HepG2 (cell line): ENCODE measurements around the gene PMPCB. TPM values are rescaled to one million over a fixed set of nuclear protein-coding genes. Genes with fewer than 3 reads are reported as not detected.

Experiments
- ARHGAP35 ChIP-seq: sonication (generic); formaldehyde crosslinking; IDR thresholded peaks from 2 replicates; pipeline ENCODE4 v1.9.0; 2022; ENCODE audit warnings: mild to moderate bottlenecking, inconsistent platforms, moderate library complexity, missing genetic modification reagents, borderline replicate concordance
- ARID5B ChIP-seq: IDR thresholded peaks from 2 replicates; pipeline ENCODE4 v1.4.0; 2020; ENCODE audit warnings: mild to moderate bottlenecking, missing genetic modification reagents
- ARNTL ChIP-seq: sonication (generic); formaldehyde crosslinking; IDR thresholded peaks from 2 replicates; pipeline ENCODE4 v1.4.0; 2020; ENCODE audit warnings: mild to moderate bottlenecking, missing genetic modification reagents
- CEBPB ChIP-seq: IDR thresholded peaks from 2 replicates; pipeline ENCODE4 v1.6.1; 2011; ENCODE audit warnings: low read depth, low read length, improper control_type of control experiment, borderline replicate concordance
- CENPT ChIP-seq: sonication (generic); formaldehyde crosslinking; IDR thresholded peaks from 2 replicates; pipeline ENCODE4 v1.8.0; 2022; ENCODE audit warnings: low read depth, mild to moderate bottlenecking, moderate library complexity, missing genetic modification reagents
- CREM ChIP-seq, 2 experiments: sonication (generic) in 1 of 2; formaldehyde crosslinking in 1 of 2; IDR thresholded peaks; 2 replicates each; pipeline versions ENCODE4 v1.4.0 to v1.6.1; 2016 to 2020; ENCODE audit warnings: antibody characterized with exemption in 1 of 2, mild to moderate bottlenecking in 1 of 2, missing genetic modification reagents in 1 of 2
- ETV6 ChIP-seq: sonication (generic); formaldehyde crosslinking; conservative IDR thresholded peaks from 2 replicates; pipeline ENCODE4 v1.4.0; 2020; ENCODE audit warnings: missing genetic modification reagents
- FLYWCH1 ChIP-seq: sonication (generic); formaldehyde crosslinking; IDR thresholded peaks from 2 replicates; pipeline ENCODE4 v1.8.1; 2023; ENCODE audit warnings: mild to moderate bottlenecking, missing genetic modification reagents
- PBX2 ChIP-seq: IDR thresholded peaks from 2 replicates; pipeline ENCODE4 v1.6.1; 2016; ENCODE audit warnings: control low read depth
- POLR2G ChIP-seq: fragments of 200-400 bp; formaldehyde crosslinking; IDR thresholded peaks from 2 replicates; pipeline ENCODE4 v1.6.1; 2018; ENCODE audit warnings: mild to moderate bottlenecking, low read depth, low read length, moderate library complexity
- RELA ChIP-seq: sonication (generic); formaldehyde crosslinking; IDR thresholded peaks from 2 replicates; pipeline ENCODE4 v1.4.0; 2020; ENCODE audit warnings: missing genetic modification reagents
- SMARCE1 ChIP-seq: fragments of 450-650 bp; IDR thresholded peaks from 2 replicates; pipeline ENCODE4 v1.6.1; 2017; ENCODE audit warnings: borderline replicate concordance
- SRSF9 ChIP-seq: fragments of 200-400 bp; formaldehyde crosslinking; IDR thresholded peaks from 2 replicates; pipeline ENCODE4 v1.6.1; 2018; ENCODE audit warnings: borderline replicate concordance, mild to moderate bottlenecking, low read depth, low read length; ENCODE audit not compliant: insufficient read depth, poor library complexity, severe bottlenecking
- TFDP2 ChIP-seq: sonication (generic); formaldehyde crosslinking; IDR thresholded peaks from 2 replicates; pipeline ENCODE4 v1.4.0; 2020; ENCODE audit warnings: missing genetic modification reagents
- TOE1 ChIP-seq: sonication (generic); formaldehyde crosslinking; IDR thresholded peaks from 2 replicates; pipeline ENCODE4 v1.4.0; 2020; ENCODE audit warnings: mild to moderate bottlenecking, missing genetic modification reagents
- ZBTB7B ChIP-seq: sonication (generic); formaldehyde crosslinking; IDR thresholded peaks from 2 replicates; pipeline ENCODE4 v1.4.0; 2020; ENCODE audit warnings: missing genetic modification reagents
- ZMAT5 ChIP-seq: sonication (generic); formaldehyde crosslinking; IDR thresholded peaks from 2 replicates; pipeline ENCODE4 v1.5.0; 2020; ENCODE audit warnings: mild to moderate bottlenecking, low read depth, missing genetic modification reagents, borderline replicate concordance
- ZNF256 ChIP-seq: sonication (generic); formaldehyde crosslinking; conservative IDR thresholded peaks from 2 replicates; pipeline ENCODE4 v1.4.0; 2020; ENCODE audit warnings: missing genetic modification reagents
- ZNF670 ChIP-seq: sonication (generic); formaldehyde crosslinking; IDR thresholded peaks from 2 replicates; pipeline ENCODE4 v1.8.0; 2022; ENCODE audit warnings: mild to moderate bottlenecking, missing genetic modification reagents, borderline replicate concordance
- ZSCAN30 ChIP-seq: sonication (generic); formaldehyde crosslinking; IDR thresholded peaks from 2 replicates; pipeline ENCODE4 v1.5.0; 2020; ENCODE audit warnings: mild to moderate bottlenecking, missing genetic modification reagents
- polyA plus RNA-seq, 8 experiments: library from polyadenylated mRNA; depleted of rRNA in 3 of 8; stranded (reverse) in 7 of 8; unstranded in 1 of 8; fragments of >200 nt; fragmentation: Illumina TruSeq in 4 of 8; extraction: Trizol in 4 of 8; gene quantifications; 2 replicates each; pipeline versions ENCODE4 v1.2.1 to v1.2.3, GENCODE V29; 2011 to 2016; ENCODE audit warnings: low read depth in 4 of 8, missing spikeins in 1 of 8, mixed read lengths in 1 of 8; ENCODE audit not compliant: insufficient read depth in 1 of 8
- total RNA-seq, 5 experiments: library from RNA; depleted of rRNA; stranded (reverse); fragments of >200 nt; fragmentation: Illumina TruSeq; extraction: Trizol; gene quantifications; 2 replicates each; pipeline ENCODE4 v1.2.3, GENCODE V29; 2016; ENCODE audit warnings: low read depth in 1 of 5
- TF ChIP-seq, protein P1 (sequence below): sonication (generic); formaldehyde crosslinking; IDR thresholded peaks from 2 replicates; pipeline ENCODE4 v1.4.0; 2020; ENCODE audit warnings: missing genetic modification reagents

Gene PMPCB
- total and polyA plus RNA-seq, 2 of the 13 experiments (the other 11 are each of a cell fraction or from before 2014, with no cell fraction given): 80.8 to 124 TPM

- TF ChIP-seq ZBTB7B (CRISPR knock-in tag) (peak; percentile 81), ARHGAP35 (CRISPR knock-in tag) (peak; percentile 69; the same call in 1 of the 2 replicates), ZSCAN30 (CRISPR knock-in tag) (no peak), RELA (CRISPR knock-in tag) (no peak), TFDP2 (CRISPR knock-in tag) (peak; percentile 55; the same call in 1 of the 2 replicates), POLR2G (peak; percentile 95), TOE1 (CRISPR knock-in tag) (no peak; the same call in 1 of the 2 replicates), CEBPB (no peak), ZNF670 (no peak), ZMAT5 (CRISPR knock-in tag) (no peak), ZNF256 (CRISPR knock-in tag) (no peak), CREM (IDR thresholded peaks at IDR 0.05) (peak; percentile 67), CREM (CRISPR knock-in tag; IDR thresholded peaks at IDR 0.05) (no peak), FLYWCH1 (no peak), ARID5B (CRISPR knock-in tag) (peak; percentile 57; the same call in 1 of the 2 replicates), PBX2 (no peak), SMARCE1 (no peak), CENPT (CRISPR knock-in tag) (no peak), ARNTL (CRISPR knock-in tag) (no peak), ETV6 (CRISPR knock-in tag) (no peak), SRSF9 (no peak)
- TF ChIP-seq, protein P1, sequence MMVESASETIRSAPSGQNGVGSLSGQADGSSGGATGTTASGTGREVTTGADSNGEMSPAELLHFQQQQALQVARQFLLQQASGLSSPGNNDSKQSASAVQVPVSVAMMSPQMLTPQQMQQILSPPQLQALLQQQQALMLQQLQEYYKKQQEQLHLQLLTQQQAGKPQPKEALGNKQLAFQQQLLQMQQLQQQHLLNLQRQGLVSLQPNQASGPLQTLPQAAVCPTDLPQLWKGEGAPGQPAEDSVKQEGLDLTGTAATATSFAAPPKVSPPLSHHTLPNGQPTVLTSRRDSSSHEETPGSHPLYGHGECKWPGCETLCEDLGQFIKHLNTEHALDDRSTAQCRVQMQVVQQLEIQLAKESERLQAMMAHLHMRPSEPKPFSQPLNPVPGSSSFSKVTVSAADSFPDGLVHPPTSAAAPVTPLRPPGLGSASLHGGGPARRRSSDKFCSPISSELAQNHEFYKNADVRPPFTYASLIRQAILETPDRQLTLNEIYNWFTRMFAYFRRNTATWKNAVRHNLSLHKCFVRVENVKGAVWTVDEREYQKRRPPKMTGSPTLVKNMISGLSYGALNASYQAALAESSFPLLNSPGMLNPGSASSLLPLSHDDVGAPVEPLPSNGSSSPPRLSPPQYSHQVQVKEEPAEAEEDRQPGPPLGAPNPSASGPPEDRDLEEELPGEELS (CRISPR knock-in tag): peak; percentile 39; the same call in 1 of the 2 replicates
Measured at GRCh38 chr7:103347507-103348267, 50.5 kb downstream of the PMPCB start, which contains the start of gene PSMC2 (continued).
